EL (cell line): Measurements from ENCODE around the gene CTNNA3.
"Not testable (repeated sequence)": the region's sequence is repeated elsewhere in the genome, so short reads cannot be mapped to it uniquely, and the experiment has no call there.

Experiments used
- DNase-seq: peaks from one replicate; pipeline ENCODE4 v3.0.0-alpha.2; 2016

Gene CTNNA3

DNA sequence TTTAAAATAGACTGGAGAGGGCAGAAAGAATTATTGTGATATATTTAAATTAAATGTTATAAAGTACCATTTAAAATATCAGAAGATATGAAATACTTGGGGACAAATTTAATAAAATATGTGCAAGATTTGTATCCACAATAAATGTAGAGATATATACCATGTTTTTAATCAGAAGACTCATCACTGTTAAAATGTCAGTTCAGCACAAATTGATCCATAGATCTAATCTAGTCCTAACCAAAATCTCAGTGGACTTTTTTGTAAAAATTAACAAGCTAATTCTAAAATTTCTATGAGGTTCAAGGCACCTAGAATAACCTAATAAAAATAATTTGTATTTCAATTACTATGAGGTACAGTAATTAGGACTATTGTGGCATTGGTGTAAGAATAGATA, 96.4 kb downstream of the CTNNA3 start:
- no peak for DNase-seq

DNA sequence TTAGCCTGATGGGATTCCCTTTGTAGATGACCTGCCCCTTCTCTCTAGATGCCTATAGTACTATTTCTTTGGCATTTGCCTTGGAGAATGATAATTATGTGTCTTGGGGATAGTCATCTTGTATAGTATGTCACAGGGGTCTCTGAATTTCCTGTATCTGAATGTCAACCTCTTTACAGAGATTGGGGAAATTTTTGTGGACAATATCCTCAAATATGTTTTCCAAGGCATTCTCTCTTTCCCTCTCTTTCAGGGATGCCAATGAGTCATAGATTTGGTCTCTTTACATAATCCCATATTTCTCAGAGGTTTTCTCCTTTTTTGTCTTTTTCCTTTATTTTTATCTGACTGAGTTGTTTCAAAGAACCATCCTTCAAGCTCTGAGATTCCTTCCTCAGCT, 99.4 kb downstream of the CTNNA3 start:
- DNase-seq: no peak

DNA sequence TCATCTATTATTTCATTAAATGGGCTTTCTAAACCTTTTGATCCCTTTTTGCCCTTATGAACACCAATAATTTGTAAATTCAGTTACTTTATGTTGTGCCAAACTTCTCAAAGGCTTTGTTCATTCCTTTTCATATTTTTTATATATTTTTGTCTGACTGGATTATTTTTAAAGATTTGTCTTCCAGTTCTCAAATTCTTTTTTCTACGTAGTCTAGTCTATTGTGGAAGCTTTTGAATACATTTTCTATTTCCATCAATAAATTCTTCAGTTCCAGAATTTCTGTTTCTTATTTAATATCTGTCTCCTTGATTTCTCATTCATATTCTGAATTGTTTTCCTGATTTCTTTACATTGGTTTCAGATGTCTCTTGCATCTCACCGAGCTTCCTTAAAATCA, 108.2 kb downstream of the CTNNA3 start:
- DNase-seq: no peak

DNA sequence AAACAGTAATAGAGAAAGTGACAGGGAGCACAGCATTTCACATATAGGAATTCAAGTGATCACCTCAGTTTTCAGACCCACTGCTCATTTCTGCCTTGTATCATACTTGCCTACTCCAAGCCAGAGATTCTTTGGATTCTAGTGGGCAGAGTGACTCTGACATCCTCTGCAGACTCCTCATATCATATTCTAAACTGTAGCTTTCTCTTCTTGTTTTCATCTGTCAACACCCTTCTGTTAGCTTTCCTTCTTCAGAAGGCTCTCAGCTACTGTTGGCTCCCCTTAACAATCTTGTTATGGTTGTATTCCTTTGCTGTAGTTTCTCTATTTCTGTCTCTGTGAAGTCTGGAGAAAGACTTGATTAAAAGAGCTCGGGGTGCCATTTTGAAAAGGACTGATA, 120.5 kb downstream of the CTNNA3 start:
- DNase-seq: no peak

DNA sequence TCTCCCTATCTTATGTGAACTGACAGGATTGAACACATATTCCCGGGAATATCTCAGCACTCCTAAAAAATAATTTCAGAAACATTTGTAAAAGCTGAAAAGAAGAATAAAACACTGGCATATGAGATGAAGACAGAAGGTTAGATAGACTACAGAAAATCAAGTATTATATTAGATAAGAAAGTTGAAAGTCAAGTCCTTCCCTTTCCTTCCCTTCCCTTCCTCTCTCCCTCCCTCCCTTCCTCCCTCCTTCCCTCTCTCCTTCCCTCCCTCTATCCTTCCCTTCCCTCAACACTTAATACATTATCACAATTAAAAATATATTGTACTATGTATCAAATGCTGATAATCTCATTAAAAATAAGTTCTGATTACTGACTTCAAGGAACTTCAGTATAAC, 122.5 kb downstream of the CTNNA3 start:
- no peak for DNase-seq

DNA sequence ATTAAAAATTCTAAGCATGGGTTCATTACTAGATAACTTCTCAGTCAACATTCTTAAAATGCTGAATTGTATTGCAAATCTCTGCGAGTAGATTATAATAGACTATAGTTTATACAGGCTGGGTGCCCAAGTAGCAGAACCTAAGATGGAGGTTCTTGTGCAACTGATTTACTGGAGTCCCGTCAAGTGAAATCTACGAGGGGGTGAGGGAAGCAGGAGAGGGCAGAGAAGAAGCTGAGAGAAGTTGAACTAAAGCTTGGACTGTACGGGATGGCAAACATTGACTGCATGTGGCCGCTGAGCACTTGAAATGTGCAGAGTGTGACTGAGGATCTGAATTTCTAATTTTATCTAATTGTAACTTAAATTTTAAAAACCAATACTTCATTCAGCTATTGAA, 124.5 kb downstream of the CTNNA3 start:
- DNase-seq: no peak

DNA sequence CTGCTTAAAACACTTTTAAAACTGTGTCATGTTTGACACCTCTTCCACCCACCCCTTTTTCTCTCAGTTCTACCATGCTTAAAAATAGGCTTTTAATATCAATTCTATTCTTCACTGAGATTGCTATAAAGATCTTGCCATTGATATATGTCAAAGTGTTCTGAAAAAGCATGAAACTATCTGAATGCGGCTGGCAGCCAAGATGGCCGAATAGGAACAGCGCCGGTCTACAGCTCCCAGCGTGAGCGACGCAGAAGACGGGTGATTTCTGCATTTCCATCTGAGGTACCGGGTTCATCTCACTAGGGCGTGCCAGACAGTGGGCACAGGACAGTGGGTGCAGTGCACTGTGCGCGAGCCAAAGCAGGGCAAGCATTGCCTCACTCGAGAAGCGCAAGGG, 137.7 kb downstream of the CTNNA3 start:
- DNase-seq: not testable (repeated sequence)

DNA sequence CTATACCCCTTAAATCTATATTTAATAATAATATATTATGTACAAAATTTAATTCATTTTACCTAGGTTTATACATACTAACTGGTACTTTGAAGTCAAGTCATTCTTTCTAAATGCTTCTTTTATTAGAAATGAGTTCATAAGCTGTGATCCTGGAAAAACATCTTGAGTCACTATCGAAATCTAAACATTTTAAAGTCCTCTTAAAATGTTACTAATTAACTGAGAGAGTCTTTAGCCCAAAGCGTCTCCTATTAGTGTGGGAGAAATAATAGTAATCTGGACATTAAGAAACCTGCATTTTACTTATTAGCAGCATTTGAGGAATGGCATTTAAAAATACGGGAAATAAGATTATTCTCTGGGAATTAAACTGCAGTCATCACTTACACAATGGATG, 142.7 kb downstream of the CTNNA3 start:
- DNase-seq: no peak

DNA sequence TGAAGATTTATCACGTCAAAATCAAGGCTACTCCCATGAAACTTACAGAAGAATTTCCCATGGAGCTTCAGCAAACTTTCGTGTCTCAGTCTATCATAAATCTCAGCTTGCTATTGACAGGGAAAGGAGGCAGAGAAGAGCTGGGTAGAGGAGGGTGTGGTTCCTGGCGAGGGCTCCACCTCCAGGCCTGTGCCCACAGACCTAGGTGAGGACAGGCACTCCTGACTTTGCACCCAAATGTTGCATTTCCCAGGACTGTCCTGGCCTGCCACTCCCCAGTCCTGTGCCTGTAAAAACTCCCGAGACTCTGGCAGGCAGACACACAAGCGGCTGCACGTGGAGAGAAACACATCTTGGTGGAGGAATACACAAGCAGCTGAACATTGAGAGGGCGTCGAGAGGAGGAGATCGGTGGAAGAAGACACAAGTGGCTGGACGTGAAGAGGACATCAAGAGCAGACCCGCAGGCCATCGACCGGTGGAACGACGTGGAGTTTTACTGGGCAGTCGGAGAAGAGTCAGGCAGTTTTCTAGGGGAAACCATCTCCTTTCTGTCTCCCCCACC, 145.1 kb downstream of the CTNNA3 start:
- DNase-seq: no peak

DNA sequence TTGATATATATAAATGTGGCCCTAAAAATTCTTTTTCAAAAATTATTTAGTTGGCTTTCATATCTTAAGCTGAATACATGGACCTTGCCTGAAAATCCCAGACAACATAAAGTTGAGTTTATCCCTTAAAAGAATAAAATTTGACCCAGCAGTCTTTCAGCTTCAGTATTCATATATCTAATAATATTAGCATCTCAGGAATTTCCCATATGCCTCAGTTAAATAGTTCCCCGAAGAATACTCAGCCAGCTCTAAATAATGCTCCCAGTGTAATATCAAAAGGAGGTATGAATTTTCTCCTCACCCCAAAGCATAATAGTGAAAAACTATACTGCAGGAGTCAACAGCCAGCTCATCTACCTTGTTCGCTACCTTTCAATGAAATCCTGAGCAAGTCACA, 145.9 kb downstream of the CTNNA3 start:
- DNase-seq: peak; percentile 3

DNA sequence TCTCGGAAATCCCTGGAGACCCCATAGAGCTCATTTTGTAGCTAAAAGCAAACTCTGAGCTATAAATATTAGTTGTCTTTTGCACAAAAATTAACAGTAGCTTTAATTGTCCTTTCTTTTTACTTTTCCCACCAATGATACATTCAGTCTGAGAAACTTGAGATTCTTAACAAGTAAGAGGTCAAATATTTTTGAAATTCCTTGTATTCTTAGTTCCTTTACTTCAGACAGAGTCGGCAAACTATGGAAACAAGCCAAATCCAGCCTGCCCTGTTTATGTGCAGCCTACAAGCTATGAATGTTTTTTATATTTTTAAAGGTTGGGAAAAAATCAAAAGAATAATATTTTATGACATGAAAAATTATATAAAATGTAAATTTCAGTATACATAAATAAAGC, 146.6 kb downstream of the CTNNA3 start:
- peak; percentile 26 for DNase-seq

DNA sequence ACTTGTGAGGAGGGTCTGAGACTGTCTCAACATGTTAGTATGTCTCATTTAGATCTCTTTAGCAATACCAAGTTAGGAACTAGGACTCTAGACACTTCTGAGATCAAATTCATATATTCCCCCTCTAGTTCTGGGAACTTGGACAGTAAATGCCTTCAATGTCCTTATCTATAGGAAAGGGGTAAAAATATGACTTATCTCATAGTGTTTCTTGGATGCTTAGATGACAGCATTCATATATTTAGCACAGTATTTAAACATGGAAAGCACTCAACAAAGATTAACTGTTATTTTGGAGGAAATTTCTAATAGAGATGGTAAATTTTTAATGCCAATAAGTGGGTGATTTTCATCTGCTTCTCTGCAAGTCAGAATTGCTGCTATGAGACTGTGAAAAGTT, 154.6 kb downstream of the CTNNA3 start:
- DNase-seq: no peak

DNA sequence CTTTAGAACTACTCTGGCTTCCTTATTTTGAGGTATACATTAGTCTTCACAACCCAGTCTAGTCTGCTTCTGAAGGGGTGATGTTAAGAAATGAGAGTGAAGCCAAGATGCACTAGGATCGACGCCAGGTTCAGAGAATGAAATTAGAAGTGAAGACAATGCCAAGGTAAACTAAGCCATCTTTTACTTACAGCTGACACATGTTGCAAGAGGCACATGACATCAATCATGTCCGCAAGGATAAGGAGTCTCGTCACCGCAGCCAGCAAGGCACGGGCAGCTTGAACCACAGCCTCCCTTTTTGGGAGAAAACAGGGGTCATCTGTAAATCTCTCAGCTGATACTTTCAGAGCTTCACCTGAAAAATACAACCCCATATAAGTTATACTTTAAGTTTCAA, 156.7 kb downstream of the CTNNA3 start:
- DNase-seq: no peak

DNA sequence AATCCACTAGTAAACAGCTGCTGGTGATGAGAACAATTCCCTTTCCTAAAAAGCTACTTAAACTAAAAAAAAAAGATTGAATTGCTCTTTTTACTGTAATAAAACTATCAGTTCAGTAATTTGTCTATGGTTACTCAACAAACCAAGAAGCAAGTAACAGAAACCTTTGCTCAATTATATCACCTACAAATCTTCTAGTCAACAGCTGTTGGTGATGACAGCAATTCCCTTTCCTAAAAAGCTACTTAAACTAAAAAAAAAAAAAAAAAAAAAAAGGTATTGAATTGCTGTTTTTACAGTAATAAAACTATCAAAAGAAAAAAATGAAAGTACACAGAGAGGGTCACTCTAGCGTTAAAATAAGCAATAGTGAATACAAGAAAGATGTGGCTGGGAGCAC, 158.1 kb downstream of the CTNNA3 start:
- no peak for DNase-seq

DNA sequence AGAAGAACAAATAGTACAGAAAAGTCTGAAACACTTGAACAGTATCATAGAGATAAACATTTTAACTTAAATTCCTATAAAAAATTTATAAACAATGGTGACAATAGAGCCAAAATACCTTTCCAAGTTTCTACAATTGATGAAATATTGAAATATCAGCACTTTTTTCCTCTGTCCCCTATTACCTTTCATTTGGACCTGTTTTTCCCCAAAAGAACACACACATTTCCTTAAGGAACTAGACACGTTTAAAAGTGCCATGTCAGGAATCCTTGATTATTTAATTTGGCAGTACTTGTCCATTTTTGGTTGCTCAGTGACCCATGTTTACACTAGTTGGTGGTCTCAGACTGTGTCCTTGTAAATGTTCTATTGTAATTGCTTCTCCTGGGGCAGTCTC, 162.6 kb downstream of the CTNNA3 start:
- DNase-seq: no peak

DNA sequence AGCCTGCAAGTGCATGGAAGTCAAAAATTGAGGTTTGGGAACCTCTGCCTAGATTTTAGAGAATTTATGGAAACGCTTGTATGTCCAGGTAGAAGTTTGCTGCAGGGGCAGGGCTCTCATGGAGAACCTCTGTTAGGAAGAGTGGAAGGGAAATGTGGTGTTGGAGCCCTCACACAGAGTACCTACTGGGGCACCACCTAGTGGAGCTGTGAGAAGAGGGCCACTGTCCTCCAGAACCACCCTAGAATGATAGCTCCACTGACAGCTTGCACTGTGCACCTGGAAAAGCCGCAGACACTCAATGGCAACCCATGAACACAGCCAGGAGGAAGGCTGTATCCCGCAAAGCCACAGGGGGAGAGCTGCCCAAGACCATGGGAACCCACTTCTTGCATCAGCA, 165.0 kb downstream of the CTNNA3 start:
- not testable (repeated sequence) for DNase-seq

DNA sequence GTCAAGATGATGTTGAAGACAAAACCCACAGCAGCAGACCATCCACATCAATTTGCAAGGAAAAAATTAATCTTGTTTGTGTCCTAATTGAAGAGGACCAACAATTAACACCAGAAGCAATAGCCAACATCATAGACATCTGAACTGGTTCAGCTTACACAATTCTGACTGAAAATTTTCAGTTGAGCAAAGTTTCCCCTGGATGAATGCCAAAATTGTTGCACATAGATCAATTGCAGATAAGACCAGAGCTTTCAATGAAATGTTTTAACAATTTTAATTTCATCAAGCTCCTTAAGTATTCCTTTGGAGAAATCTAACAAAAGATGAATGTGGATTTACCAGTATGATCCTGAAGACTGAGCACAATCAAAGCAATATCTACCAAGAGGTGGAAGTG, 168.6 kb downstream of the CTNNA3 start:
- no peak for DNase-seq

DNA sequence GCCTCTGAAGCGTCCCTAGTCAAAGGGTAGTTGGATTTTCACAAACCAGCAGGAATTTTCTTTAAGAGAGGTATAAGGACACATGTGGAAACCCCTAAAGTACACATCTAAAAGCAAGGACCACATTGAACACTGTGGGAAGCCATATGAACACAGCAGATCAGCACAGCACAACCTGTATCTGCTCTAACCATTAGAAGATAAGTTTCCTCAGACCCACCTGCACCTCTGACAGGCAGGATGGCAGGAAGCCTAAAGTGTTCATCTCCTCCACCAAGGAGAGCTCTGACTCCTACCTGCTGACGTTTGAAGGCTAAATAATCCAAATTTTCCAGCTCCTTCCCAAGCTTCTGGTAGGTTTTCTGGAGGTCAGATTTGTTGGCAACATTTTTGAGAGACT, 174.4 kb downstream of the CTNNA3 start:
- DNase-seq: no peak

DNA sequence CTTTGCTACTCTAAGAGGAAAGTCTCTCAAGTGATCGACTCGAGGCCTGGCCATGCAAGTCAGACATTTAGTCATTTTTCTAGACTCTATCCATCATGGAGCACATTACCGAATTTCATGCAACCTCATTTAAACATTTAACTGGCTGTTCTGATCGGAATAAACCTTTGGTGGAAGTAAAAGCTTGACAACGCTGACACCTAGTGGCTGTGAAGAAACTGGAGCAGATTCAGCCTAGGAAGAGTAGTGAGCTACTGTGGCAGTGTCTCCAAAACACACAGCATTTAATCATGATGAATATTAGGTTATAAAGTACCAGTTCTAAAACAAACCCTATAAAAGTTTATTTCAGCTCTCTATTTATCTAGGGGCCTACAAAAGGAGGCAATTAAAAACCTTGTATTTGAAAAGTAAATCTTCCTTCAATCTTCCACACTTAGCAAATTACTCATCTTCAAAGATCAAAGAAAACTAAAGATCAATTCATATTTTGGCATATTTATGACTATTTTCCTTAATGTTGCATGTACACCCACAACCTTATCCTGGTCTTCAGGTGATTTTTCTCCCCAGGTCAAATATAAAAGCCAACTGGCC, 175.0 kb downstream of the CTNNA3 start:
- peak; percentile 53 for DNase-seq

DNA sequence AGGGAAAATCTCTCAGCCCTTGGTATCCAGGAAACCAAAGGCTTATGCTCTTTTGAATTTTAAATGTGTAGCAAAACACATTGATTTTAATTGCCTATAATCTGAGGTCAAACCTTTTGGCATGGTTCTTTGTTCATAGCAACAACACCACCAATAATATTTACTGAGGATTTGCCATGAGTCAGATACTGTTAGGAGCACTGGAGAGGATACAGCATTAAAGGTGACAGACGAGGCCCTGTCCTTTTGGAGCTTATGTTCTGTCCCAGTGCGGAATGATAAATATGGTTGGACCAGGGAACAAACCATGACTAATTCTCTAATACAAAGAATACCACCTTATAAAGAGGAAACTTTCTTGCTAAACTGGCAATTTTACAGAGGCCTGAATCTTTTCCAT, 176.6 kb downstream of the CTNNA3 start:
- DNase-seq: no peak

DNA sequence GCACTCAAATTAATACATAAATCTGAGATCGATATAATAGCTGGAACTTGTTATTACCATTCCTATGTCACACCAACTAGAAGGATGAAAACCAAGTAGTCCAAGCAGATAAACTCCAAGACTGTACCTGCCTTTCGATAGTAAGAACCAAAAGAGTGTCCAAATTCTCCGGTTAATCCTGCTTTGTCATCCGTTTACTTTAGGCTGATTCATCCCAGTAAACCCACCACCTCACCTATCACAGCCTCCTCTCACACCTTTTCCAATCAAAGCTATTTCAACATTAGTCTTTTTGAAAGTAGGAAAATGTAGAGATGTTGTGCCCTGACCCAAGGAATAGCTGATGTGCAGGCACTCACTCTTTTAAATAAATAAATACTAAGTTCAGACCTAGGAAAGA, 177.2 kb downstream of the CTNNA3 start:
- DNase-seq: no peak

DNA sequence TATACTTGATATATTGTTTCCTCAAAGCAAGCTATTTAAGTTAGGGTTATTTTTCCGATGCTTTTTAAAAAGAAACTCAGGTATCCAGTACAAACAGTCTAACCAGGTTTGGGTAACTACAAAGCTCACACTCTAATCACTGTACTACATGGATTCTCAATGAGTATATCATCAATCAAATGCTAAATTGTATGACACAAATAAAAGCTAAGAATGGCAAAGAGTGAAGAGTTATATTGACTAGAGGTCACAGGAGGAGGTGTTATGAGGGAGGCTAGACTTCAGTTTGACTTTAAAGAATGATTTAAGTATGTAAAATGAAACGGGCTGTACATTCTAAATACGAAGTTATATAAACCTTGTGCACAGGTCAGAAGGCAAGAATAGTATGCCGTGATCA, 178.0 kb downstream of the CTNNA3 start:
- DNase-seq: no peak

DNA sequence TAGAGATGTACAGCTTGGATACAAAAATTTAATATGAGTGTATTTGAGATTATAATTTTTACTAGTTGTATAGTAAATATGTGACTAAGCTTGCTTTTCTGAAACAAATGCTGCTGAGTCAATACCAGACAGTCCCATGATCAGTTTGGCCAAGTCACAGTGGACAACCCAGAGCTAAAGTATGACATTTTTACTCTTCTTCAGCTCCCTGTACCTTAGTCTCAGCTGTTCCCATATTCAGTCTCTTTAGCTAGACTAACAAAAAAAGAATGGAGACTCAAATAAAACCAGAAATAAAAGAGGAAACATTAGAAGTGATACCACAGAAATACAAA, 189.3 kb downstream of the CTNNA3 start:
- DNase-seq: no peak

DNA sequence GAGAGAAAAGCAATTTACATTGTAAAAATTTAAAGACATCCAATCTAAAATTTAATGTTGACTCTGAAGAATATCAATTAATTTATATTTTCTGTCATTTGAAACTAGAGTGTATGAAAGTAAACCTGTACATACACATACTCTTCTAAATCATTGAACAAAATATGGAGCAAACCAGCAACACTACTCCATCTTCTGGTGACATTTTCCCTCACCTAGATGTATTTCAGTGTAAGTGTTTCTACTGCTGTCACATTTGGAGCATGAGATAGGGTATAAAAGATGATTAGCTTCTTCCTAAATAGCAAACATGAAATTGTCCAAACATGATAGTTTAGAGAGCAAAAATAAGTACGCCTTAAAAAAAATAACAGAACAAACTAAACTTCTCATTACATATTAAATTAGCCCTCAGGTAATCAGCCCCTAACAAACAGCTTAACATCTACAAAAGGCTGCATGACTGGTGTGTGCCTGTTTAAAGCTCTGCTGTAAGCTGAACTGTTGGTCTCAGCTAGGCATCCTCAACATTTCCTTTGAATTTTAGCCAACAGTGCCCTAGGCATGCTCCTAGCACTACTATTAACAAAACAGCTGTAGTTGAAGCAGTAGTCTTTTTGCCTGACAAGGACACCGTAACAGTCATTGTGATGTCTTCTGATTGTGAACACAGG, 189.8 kb downstream of the CTNNA3 start:
- DNase-seq: no peak
